NK-92 treated with Interleukin-12 subunit alpha and Interleukin-12 subunit beta, amount 100 ng/mL, for 24 hours (cell line): ENCODE data around the gene CTNNA3.
"Not testable (repeated sequence)": the region's sequence is repeated elsewhere in the genome, so short reads cannot be mapped to it uniquely, and the experiment has no call there.

Experiments
- DNase-seq: peaks from one replicate; lab custom pipeline; 2025; lab: John Stamatoyannopoulos, UW

CTNNA3 gene

DNA sequence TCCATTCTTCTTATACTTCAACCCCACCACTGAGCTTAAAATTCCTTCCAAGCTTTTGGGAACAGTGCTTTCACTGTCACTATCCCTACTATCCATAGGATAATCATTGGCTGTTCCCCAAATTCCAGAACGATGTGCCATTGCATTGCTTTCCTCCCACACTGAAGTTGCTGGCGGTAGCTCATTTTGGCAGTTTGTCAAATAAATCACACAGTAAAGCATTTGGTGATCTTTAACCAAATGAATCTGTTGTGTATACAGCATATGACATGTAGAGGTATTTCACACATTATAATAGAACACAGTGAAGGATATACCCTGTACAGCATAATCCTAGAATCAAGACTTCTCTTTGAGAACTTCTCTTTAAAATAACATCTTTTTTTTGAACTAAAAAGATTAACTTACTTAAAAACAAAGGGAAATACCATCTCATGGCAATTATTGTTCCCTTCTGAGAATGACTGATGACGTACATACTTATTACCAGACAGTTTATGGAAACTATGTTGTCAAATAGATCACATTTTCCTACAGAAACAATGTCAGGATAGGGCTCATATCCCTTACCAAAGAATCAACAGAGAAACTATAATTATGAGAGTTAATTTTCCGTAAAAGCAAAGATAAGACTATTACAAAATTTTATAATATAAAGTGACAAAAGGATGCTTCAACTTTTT lies 93.6 kb downstream of the CTNNA3 start:
- DNase-seq: no peak

DNA sequence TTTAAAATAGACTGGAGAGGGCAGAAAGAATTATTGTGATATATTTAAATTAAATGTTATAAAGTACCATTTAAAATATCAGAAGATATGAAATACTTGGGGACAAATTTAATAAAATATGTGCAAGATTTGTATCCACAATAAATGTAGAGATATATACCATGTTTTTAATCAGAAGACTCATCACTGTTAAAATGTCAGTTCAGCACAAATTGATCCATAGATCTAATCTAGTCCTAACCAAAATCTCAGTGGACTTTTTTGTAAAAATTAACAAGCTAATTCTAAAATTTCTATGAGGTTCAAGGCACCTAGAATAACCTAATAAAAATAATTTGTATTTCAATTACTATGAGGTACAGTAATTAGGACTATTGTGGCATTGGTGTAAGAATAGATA lies 96.4 kb downstream of the CTNNA3 start:
- DNase-seq: no peak

- no peak for DNase-seq
Measured at GRCh38 chr10:67596641-67597040, 99.4 kb downstream of the CTNNA3 start.

DNA sequence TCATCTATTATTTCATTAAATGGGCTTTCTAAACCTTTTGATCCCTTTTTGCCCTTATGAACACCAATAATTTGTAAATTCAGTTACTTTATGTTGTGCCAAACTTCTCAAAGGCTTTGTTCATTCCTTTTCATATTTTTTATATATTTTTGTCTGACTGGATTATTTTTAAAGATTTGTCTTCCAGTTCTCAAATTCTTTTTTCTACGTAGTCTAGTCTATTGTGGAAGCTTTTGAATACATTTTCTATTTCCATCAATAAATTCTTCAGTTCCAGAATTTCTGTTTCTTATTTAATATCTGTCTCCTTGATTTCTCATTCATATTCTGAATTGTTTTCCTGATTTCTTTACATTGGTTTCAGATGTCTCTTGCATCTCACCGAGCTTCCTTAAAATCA lies 108.2 kb downstream of the CTNNA3 start:
- DNase-seq: no peak

DNA sequence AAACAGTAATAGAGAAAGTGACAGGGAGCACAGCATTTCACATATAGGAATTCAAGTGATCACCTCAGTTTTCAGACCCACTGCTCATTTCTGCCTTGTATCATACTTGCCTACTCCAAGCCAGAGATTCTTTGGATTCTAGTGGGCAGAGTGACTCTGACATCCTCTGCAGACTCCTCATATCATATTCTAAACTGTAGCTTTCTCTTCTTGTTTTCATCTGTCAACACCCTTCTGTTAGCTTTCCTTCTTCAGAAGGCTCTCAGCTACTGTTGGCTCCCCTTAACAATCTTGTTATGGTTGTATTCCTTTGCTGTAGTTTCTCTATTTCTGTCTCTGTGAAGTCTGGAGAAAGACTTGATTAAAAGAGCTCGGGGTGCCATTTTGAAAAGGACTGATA lies 120.5 kb downstream of the CTNNA3 start:
- DNase-seq: no peak

DNA sequence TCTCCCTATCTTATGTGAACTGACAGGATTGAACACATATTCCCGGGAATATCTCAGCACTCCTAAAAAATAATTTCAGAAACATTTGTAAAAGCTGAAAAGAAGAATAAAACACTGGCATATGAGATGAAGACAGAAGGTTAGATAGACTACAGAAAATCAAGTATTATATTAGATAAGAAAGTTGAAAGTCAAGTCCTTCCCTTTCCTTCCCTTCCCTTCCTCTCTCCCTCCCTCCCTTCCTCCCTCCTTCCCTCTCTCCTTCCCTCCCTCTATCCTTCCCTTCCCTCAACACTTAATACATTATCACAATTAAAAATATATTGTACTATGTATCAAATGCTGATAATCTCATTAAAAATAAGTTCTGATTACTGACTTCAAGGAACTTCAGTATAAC lies 122.5 kb downstream of the CTNNA3 start:
- no peak for DNase-seq

DNA sequence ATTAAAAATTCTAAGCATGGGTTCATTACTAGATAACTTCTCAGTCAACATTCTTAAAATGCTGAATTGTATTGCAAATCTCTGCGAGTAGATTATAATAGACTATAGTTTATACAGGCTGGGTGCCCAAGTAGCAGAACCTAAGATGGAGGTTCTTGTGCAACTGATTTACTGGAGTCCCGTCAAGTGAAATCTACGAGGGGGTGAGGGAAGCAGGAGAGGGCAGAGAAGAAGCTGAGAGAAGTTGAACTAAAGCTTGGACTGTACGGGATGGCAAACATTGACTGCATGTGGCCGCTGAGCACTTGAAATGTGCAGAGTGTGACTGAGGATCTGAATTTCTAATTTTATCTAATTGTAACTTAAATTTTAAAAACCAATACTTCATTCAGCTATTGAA lies 124.5 kb downstream of the CTNNA3 start:
- no peak for DNase-seq

GRCh38 chr10:67558311-67558710 lies 137.7 kb downstream of the CTNNA3 start:
- DNase-seq: not testable (repeated sequence)

GRCh38 chr10:67553254-67553653 lies 142.7 kb downstream of the CTNNA3 start:
- no peak for DNase-seq

- DNase-seq: no peak
Measured at GRCh38 chr10:67550838-67551402, 145.1 kb downstream of the CTNNA3 start.

DNA sequence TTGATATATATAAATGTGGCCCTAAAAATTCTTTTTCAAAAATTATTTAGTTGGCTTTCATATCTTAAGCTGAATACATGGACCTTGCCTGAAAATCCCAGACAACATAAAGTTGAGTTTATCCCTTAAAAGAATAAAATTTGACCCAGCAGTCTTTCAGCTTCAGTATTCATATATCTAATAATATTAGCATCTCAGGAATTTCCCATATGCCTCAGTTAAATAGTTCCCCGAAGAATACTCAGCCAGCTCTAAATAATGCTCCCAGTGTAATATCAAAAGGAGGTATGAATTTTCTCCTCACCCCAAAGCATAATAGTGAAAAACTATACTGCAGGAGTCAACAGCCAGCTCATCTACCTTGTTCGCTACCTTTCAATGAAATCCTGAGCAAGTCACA lies 145.9 kb downstream of the CTNNA3 start:
- DNase-seq: no peak

GRCh38 chr10:67549390-67549789 lies 146.6 kb downstream of the CTNNA3 start:
- no peak for DNase-seq

GRCh38 chr10:67541411-67541810 lies 154.6 kb downstream of the CTNNA3 start:
- no peak for DNase-seq

GRCh38 chr10:67539312-67539711 lies 156.7 kb downstream of the CTNNA3 start:
- DNase-seq: no peak

DNA sequence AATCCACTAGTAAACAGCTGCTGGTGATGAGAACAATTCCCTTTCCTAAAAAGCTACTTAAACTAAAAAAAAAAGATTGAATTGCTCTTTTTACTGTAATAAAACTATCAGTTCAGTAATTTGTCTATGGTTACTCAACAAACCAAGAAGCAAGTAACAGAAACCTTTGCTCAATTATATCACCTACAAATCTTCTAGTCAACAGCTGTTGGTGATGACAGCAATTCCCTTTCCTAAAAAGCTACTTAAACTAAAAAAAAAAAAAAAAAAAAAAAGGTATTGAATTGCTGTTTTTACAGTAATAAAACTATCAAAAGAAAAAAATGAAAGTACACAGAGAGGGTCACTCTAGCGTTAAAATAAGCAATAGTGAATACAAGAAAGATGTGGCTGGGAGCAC lies 158.1 kb downstream of the CTNNA3 start:
- no peak for DNase-seq

GRCh38 chr10:67533376-67533775 lies 162.6 kb downstream of the CTNNA3 start:
- DNase-seq: no peak

GRCh38 chr10:67530990-67531389 lies 165.0 kb downstream of the CTNNA3 start:
- not testable (repeated sequence) for DNase-seq

DNA sequence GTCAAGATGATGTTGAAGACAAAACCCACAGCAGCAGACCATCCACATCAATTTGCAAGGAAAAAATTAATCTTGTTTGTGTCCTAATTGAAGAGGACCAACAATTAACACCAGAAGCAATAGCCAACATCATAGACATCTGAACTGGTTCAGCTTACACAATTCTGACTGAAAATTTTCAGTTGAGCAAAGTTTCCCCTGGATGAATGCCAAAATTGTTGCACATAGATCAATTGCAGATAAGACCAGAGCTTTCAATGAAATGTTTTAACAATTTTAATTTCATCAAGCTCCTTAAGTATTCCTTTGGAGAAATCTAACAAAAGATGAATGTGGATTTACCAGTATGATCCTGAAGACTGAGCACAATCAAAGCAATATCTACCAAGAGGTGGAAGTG lies 168.6 kb downstream of the CTNNA3 start:
- no peak for DNase-seq

DNA sequence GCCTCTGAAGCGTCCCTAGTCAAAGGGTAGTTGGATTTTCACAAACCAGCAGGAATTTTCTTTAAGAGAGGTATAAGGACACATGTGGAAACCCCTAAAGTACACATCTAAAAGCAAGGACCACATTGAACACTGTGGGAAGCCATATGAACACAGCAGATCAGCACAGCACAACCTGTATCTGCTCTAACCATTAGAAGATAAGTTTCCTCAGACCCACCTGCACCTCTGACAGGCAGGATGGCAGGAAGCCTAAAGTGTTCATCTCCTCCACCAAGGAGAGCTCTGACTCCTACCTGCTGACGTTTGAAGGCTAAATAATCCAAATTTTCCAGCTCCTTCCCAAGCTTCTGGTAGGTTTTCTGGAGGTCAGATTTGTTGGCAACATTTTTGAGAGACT lies 174.4 kb downstream of the CTNNA3 start:
- DNase-seq: no peak

- no peak for DNase-seq
Measured at GRCh38 chr10:67520924-67521520, 175.0 kb downstream of the CTNNA3 start.

DNA sequence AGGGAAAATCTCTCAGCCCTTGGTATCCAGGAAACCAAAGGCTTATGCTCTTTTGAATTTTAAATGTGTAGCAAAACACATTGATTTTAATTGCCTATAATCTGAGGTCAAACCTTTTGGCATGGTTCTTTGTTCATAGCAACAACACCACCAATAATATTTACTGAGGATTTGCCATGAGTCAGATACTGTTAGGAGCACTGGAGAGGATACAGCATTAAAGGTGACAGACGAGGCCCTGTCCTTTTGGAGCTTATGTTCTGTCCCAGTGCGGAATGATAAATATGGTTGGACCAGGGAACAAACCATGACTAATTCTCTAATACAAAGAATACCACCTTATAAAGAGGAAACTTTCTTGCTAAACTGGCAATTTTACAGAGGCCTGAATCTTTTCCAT lies 176.6 kb downstream of the CTNNA3 start:
- no peak for DNase-seq

DNA sequence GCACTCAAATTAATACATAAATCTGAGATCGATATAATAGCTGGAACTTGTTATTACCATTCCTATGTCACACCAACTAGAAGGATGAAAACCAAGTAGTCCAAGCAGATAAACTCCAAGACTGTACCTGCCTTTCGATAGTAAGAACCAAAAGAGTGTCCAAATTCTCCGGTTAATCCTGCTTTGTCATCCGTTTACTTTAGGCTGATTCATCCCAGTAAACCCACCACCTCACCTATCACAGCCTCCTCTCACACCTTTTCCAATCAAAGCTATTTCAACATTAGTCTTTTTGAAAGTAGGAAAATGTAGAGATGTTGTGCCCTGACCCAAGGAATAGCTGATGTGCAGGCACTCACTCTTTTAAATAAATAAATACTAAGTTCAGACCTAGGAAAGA lies 177.2 kb downstream of the CTNNA3 start:
- no peak for DNase-seq

DNA sequence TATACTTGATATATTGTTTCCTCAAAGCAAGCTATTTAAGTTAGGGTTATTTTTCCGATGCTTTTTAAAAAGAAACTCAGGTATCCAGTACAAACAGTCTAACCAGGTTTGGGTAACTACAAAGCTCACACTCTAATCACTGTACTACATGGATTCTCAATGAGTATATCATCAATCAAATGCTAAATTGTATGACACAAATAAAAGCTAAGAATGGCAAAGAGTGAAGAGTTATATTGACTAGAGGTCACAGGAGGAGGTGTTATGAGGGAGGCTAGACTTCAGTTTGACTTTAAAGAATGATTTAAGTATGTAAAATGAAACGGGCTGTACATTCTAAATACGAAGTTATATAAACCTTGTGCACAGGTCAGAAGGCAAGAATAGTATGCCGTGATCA lies 178.0 kb downstream of the CTNNA3 start:
- no peak for DNase-seq

DNA sequence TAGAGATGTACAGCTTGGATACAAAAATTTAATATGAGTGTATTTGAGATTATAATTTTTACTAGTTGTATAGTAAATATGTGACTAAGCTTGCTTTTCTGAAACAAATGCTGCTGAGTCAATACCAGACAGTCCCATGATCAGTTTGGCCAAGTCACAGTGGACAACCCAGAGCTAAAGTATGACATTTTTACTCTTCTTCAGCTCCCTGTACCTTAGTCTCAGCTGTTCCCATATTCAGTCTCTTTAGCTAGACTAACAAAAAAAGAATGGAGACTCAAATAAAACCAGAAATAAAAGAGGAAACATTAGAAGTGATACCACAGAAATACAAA lies 189.3 kb downstream of the CTNNA3 start:
- no peak for DNase-seq
